ENCODE data around the gene MFSD1. TPM values are rescaled to one million over a fixed set of nuclear protein-coding genes. Genes with fewer than 3 reads are reported as not detected.

The MFSD1 gene
- total and polyA plus RNA-seq, 12 donors, result 11.3 to 45.5 (median 23.9) TPM

DNA sequence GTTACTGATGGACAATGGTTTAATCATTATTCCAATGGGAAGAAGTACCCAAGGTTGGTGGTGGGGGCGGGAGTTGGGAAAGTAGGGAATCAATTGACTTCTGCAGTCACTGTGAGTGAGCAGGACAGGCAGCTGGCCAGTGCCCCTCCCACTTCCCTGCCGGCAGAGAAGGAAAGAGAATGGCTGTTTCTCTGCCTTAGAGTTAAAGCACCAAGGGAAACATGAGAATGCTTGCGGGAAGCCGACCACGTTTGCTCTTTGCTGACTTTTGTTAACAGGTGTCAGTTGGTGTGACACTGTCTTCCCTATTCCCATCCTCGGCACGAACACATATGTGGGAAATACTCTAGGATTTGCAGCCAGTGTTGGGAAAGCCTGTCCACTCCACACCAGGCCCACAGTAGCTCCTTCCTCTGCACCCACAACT is 33.5 kb upstream of the MFSD1 start:
- intact Hi-C loops (cut with DNase I), result loop anchor here in 1 of 10 donors (5.0 kb wide), 1 partner anchor 36 kb away; the partner anchor contains the start of gene RARRES1
- H3K27ac ChIP-seq, result peak overlapping the region in 9 of 10 donors; percentile 26 to 76 (median 63)
- peak overlapping the region in 3 of 10 donors; percentile 8 to 16 (median 14) for H3K4me3 ChIP-seq
- H3K9me3 ChIP-seq, result no peaks in the 10 kb centered on the region
- H3K36me3 ChIP-seq, result peaks cover 0 to 2% (median 0%) of the 10 kb centered on the region in 9 donors
- peaks cover 5 to 72% (median 37%) of the 10 kb centered on the region in 9 donors for H3K4me1 ChIP-seq
- 19 to 31% methylated on average over 7 of the region's 7 CpGs for WGBS, 2 donors
- DNase-seq, result peak; percentile 61 to 70
- H3K27me3 ChIP-seq, result no peaks in the 10 kb centered on the region
- TF ChIP-seq, protein P1, sequence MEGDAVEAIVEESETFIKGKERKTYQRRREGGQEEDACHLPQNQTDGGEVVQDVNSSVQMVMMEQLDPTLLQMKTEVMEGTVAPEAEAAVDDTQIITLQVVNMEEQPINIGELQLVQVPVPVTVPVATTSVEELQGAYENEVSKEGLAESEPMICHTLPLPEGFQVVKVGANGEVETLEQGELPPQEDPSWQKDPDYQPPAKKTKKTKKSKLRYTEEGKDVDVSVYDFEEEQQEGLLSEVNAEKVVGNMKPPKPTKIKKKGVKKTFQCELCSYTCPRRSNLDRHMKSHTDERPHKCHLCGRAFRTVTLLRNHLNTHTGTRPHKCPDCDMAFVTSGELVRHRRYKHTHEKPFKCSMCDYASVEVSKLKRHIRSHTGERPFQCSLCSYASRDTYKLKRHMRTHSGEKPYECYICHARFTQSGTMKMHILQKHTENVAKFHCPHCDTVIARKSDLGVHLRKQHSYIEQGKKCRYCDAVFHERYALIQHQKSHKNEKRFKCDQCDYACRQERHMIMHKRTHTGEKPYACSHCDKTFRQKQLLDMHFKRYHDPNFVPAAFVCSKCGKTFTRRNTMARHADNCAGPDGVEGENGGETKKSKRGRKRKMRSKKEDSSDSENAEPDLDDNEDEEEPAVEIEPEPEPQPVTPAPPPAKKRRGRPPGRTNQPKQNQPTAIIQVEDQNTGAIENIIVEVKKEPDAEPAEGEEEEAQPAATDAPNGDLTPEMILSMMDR (IDR thresholded peaks at IDR 0.05), result no peak
- peak; percentile 71 to 93 (median 80) for ATAC-seq

GRCh38 chr3:158768881-158769543 is 32.8 kb upstream of the MFSD1 start:
- Histone ChIP-seq H3K4me1 (peaks cover 5 to 66% (median 36%) of the 10 kb centered on the region in 9 donors), H3K36me3 (no peaks in the 10 kb centered on the region), H3K9me3 (no peaks in the 10 kb centered on the region), H3K4me3 (peak overlapping the region in 3 of 10 donors; percentile 8 to 16 (median 14)), H3K27me3 (no peaks in the 10 kb centered on the region), H3K27ac (peak overlapping the region in 9 of 10 donors; percentile 26 to 76 (median 63))
- TF ChIP-seq, protein P1 (IDR thresholded peaks at IDR 0.05), result no peak
- ATAC-seq, result peak; percentile 62 to 89 (median 84)
- DNase-seq, result peak in 1 of 2 donors; percentile 59
- intact Hi-C loops (cut with DNase I), result loop anchor here in 1 of 10 donors (5.0 kb wide), 1 partner anchor 37 kb away; the partner anchor contains the start of gene RARRES1
- 42 to 53% methylated on average over 8 of the region's 8 CpGs for WGBS, 2 donors

DNA sequence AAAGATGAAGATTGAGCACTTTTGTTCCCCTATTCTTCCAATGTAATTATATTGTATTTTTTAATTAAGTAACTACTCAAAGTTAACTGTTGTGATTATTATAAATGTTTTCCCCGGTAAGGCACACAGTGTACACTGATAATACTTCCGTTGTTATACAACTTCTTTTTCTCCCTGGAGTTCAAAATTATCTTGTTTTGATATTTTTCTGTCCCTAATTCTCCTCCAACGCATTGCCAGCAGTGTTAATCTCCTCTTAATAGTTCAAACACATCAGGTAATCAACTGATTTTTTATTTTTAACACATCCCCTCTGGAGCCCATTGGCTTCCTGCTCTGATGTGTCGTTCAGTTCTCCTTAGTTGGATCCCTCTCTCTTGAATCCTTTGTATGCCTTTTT is 32.3 kb upstream of the MFSD1 start:
- no peak for DNase-seq
- H3K27me3 ChIP-seq, result no peaks in the 10 kb centered on the region
- intact Hi-C loops (cut with DNase I), result loop anchor here in 1 of 10 donors (5.0 kb wide), 1 partner anchor 37 kb away; the partner anchor contains the start of gene RARRES1
- H3K27ac ChIP-seq, result peak overlapping the region in 8 of 10 donors; percentile 24 to 75 (median 42)
- H3K9me3 ChIP-seq, result no peaks in the 10 kb centered on the region
- peak overlapping the region in 1 of 10 donors; percentile 16 for H3K4me3 ChIP-seq
- 34 to 47% methylated on average over 4 of the region's 4 CpGs for WGBS, 2 donors
- TF ChIP-seq, protein P1 (IDR thresholded peaks at IDR 0.05), result no peak
- peak in 2 of 8 donors; percentile 6 to 35 for ATAC-seq
- peaks cover 5 to 64% (median 37%) of the 10 kb centered on the region in 9 donors for H3K4me1 ChIP-seq
- no peaks in the 10 kb centered on the region for H3K36me3 ChIP-seq

- no peak for ATAC-seq
- H3K27ac ChIP-seq, result peak overlapping the region in 8 of 10 donors; percentile 24 to 75 (median 42)
- no peak overlapping the region for H3K4me3 ChIP-seq
- intact Hi-C loops (cut with DNase I), result loop anchor here in 2 of 10 donors (5.0 kb wide), 1 partner anchor 38 kb away; the partner anchor contains the start of gene RARRES1 (in 2 of the 2)
- no peaks in the 10 kb centered on the region for H3K9me3 ChIP-seq
- TF ChIP-seq, protein P1 (IDR thresholded peaks at IDR 0.05), result no peak
- H3K27me3 ChIP-seq, result no peaks in the 10 kb centered on the region
- DNase-seq, result no peak
- WGBS, 2 donors, result 90 to 93% methylated on average over 10 of the region's 10 CpGs
- H3K4me1 ChIP-seq, result peaks cover 5 to 59% (median 43%) of the 10 kb centered on the region in 9 donors
- H3K36me3 ChIP-seq, result no peaks in the 10 kb centered on the region
These were observed 31.7 kb upstream of the MFSD1 start for GRCh38 chr3:158769952-158770740.

All from heart right ventricle (tissue), 16 donors.